ENCODE data around the gene DHCR7. TPM values are rescaled to one million over a fixed set of nuclear protein-coding genes. Genes with fewer than 3 reads are reported as not detected.

The DHCR7 gene
- polyA plus RNA-seq, 2 of the 4 experiments (the other 2 are of a cell fraction), result 44.2 to 82.2 TPM

GRCh38 chr11:71483692-71484091, 35.5 kb upstream of the DHCR7 start:
- DNase-seq (ENCODE audit: low read depth in 1 of 2, low spot score in 1 of 2), result no peak
- 91% methylated on average over 6 of the region's 6 CpGs for WGBS (ENCODE audit: missing lambda C conversion rate)
- TF ChIP-seq GATA3 (IDR thresholded peaks at IDR 0.05; ENCODE audit: borderline replicate concordance) (no peak), USF2 (IDR thresholded peaks at IDR 0.05) (0 out of 2 replicates have a peak, but pooled peaks have one; percentile 22), FOSL2 (IDR thresholded peaks at IDR 0.05) (no peak), FOSL2 (CRISPR knock-in tag; IDR thresholded peaks at IDR 0.05) (no peak), RFX5 (IDR thresholded peaks at IDR 0.05) (no peak)
- H3K4me1 ChIP-seq, result peaks cover 10% of the 10 kb centered on the region; the same call in 2 of the 3 replicates
- H3K27ac ChIP-seq, result no peak overlapping the region
- H3K4me3 ChIP-seq, result no peak overlapping the region
- H3K4me2 ChIP-seq, result no peak overlapping the region
- ATAC-seq, result no peak
- H3K9me3 ChIP-seq, result no peaks in the 10 kb centered on the region
- ChIA-PET CTCF (interaction anchor here (0.9 kb wide), 1 partner anchor 8 kb away, joined by 3 read pairs; no protein-coding TSS in a partner anchor), POLR2A (no interaction called here)
- FAIRE-seq, result no peak

GRCh38 chr11:71482746-71483364, 34.7 kb upstream of the DHCR7 start:
- FAIRE-seq, result no peak
- ChIA-PET POLR2A (no interaction called here), CTCF (no interaction called here)
- H3K9me3 ChIP-seq, result no peaks in the 10 kb centered on the region
- no peak overlapping the region for H3K27ac ChIP-seq
- no peak for ATAC-seq
- H3K4me1 ChIP-seq, result peaks cover 2% of the 10 kb centered on the region; the same call in 1 of the 3 replicates
- no peak for TF ChIP-seq PHF8 (IDR thresholded peaks at IDR 0.05; ENCODE audit: borderline replicate concordance, low read depth)
- TF ChIP-seq BHLHE40 (IDR thresholded peaks at IDR 0.05; ENCODE audit: low read depth, low read length), result no peak
- no peak for TF ChIP-seq HES2 (IDR thresholded peaks at IDR 0.05)
- no peak for TF ChIP-seq NFE2L2 (conservative IDR thresholded peaks at IDR 0.05; ENCODE audit: low read length)
- no peak for TF ChIP-seq ZSCAN20 (CRISPR knock-in tag; IDR thresholded peaks at IDR 0.05)
- TF ChIP-seq HOXA7 (CRISPR knock-in tag; IDR thresholded peaks at IDR 0.05), result no peak
- no peak for TF ChIP-seq BCL3 (IDR thresholded peaks at IDR 0.05)
- TF ChIP-seq FOSB (CRISPR knock-in tag; IDR thresholded peaks at IDR 0.05), result no peak
- TF ChIP-seq SREBF2 (IDR thresholded peaks at IDR 0.05), result no peak
- TF ChIP-seq RNF2 (IDR thresholded peaks at IDR 0.05; ENCODE audit: borderline replicate concordance, low read depth), result no peak
- TF ChIP-seq CHD4 (IDR thresholded peaks at IDR 0.05; ENCODE audit: borderline replicate concordance), result no peak
- TF ChIP-seq RARB (CRISPR knock-in tag; IDR thresholded peaks at IDR 0.05), result no peak
- no peak for TF ChIP-seq ELK1 (IDR thresholded peaks at IDR 0.05; ENCODE audit: low read depth, low read length)
- no peak for TF ChIP-seq JUN (IDR thresholded peaks at IDR 0.05)
- TF ChIP-seq CTCF (IDR thresholded peaks at IDR 0.05), result no peak
- no peak for TF ChIP-seq KDM5A (IDR thresholded peaks at IDR 0.05)
- no peak for TF ChIP-seq EP300 (IDR thresholded peaks at IDR 0.05)
- DNase-seq (ENCODE audit: low read depth in 1 of 2, low spot score in 1 of 2), result no peak
- no peak overlapping the region for H3K4me3 ChIP-seq
- 95% methylated on average over 13 of the region's 13 CpGs for WGBS (ENCODE audit: missing lambda C conversion rate)
- no peak overlapping the region for H3K4me2 ChIP-seq
